Activated naive CD8-positive, alpha-beta T cell treated with anti-CD3 and anti-CD28 coated beads, Interleukin-2, amount 50 U/mL, for 16 hours (primary cell): ENCODE results near the gene GLRX.

Experiments used
- DNase-seq: peaks from one replicate; pipeline ENCODE4 v3.0.0-alpha.2; 2020; ENCODE audit warnings: low read depth, low spot score

GLRX gene

DNA sequence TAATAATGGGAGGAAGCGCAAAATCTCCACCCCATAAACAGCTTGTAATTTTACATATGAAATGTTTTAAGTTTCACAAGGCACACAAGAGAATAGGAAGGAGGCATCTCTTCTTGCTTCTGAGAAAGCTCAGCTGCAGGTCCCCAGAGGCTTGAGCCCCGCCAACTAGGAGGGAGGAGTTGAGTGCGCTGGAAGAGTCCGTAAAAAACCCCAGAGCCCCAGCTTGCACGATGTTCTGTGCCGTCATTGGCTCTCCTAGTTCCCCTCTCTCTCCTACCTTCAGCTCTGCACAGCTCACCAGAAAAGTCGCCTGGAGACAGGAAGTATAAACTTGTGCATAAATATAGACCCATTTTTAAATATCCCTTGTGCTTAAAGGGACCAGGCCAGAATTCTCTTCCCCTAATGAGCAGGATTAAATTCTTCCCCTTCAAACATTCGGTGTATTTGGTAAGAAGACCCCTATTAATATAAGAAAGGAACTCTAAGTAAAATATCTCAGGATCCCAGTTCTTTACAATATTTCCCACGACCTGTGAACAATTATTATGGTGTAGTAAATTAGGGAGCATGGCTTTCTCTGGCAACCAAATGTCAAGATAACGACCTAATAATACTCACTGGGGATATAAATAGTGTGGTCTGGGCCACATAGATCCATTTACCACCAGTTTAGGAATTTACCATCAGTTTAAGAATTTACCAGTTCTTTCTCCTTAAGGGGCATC lies 13.7 kb downstream of the GLRX start:
- DNase-seq: peak; percentile 42

GRCh38 chr5:95808013-95808685 lies 14.4 kb downstream of the GLRX start:
- no peak for DNase-seq

DNA sequence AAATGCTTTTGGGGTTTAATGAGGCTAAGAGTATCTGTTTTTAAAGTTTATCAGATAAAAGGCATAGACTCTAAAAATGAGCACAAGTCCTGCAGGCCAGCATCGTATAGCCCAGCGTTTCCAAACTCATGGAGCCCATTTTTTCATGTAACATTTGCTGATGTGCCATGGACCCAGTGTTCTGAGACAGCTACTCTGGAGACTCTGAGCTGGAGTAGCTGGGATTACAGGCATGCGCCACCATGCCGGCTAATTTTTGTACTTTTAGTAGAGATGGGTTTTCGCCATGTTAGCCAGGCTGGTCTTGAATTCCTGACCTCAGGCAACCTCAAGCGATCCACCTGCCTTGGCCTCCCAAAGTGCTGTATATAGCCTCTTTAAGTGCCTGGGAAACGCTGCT lies 15.8 kb downstream of the GLRX start:
- DNase-seq: no peak

DNA sequence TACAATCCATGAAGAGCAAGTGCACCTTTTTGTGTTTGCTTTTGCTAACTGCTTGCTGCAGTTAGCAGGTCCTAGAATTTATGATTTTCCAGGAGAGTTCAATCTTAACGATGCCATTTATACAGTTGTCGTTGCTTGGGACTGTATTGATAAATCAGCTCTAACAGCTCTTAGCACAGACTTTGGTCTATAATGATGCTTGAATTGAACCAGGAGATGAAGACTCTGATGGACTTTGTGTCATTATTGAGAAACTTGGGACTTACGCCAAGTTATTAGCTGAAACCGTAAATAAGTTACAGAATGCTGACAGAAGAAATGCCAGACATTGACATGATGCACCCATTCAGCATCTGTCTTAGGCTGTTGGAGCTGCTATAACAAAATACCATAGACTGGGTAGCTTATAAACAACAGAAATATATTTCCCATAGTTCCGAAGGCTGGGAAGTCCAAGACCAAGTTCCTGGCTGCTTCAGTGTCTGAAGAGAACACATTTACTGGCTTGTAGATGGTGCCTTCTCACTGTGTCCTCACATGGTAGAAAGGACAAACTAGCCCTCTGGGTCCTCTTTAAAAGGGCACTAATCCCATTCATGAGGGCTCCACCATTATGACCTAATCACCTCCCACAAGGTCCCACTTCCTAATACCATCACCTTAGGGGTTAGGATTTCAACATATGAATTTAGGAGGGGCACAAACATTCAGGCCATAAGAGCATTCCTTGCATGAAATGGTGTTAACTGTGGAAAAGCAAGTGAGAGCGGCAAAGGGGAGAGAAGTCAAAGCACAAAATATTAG lies 17.6 kb downstream of the GLRX start:
- no peak for DNase-seq

- DNase-seq: no peak
Observed at GRCh38 chr5:95803271-95804148, 19.0 kb downstream of the GLRX start.

DNA sequence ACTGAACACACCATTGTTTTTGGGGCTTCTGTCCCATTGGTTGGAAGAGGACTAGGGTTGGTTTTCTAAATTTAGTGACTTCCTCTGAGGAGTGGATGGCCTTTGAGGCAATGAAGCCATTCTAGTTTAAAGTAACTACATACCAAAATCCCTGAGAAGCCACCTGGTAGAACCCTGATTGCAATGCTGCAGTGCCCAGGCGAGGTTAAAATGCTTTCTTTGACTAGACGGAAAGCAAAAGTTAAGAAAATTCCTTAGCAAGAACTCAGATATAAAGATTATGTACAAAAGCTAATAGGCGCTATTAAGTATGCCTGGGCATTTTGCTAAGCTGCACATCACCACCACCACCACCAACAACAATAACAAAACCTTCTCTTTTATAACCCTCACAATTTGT lies 20.6 kb downstream of the GLRX start:
- no peak for DNase-seq

- DNase-seq: no peak
Observed at GRCh38 chr5:95801532-95801931, 21.0 kb downstream of the GLRX start.

- DNase-seq: no peak
Observed at GRCh38 chr5:95800553-95800952, 22.0 kb downstream of the GLRX start.

DNA sequence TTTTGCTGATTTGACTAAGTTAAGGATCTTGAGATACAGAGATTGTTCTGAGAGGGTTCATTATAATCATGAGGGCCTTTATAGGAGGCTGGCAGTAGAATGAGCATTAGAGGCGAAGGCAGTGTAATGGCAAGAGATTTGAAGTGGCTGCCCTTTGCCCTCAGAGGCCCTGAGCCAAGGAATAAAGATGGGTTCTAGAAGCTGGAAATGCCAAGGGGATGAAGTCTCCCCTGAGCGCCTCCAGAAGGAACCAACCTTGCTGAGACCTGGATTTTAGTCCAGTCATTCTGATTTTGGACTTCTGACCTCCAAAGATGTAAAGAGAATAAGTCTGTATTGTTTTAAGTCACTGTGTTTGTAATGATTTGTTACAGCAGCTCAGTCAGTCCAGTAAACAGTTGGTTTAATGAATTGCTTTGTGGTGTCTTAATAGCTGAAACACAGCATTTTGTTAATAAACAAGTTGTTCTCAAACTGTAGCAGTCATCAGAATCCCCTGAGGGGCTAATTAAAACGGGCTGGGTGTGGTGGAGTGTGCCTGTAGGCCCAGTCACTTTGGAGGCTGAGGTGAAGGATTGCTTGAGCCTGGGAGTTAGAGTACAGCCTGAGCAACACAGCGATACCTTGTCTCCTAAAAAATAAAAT lies 23.2 kb downstream of the GLRX start:
- no peak for DNase-seq

DNA sequence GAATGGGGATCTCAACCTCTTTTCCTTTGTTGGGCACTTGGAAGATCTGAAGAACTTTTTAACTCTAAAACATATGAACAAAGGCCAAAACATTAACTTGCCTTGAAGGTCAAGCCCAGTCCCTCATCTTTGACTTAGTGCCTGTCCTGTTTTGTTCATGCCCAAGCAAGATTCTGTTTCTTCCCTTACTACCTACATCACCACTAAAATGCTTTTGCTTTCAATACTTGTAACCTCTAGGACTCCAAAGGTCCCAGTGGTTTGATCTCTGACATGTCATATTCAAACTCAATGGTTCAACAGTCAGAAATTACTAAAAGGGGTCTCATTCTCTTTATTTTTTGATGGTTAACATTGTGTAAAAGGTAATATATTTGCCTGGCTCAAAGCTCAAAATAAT lies 24.0 kb downstream of the GLRX start:
- no peak for DNase-seq

- DNase-seq: no peak
Observed at GRCh38 chr5:95798048-95798447, 24.5 kb downstream of the GLRX start.

GRCh38 chr5:95797301-95797700 lies 25.2 kb downstream of the GLRX start:
- no peak for DNase-seq

DNA sequence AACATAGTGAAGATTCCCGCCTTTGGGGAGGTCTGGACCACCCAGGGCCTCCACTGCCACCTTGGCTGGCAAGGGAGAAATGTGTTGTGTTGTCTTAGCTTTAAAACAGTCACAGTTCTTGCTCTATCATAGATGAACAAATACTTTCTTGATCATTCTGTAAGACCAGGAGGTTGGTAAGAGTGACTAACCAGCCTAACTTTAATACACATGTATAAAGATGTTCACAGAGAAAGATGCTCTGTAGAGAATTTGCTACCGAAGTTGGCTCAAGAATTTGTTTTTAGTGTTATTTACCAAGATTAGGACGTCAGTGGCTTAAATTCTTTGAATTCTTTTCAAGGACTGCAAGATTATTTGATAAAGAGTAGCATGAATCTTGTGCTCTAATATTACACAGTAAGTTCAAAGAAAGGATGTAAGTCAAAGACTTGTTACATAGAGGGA lies 28.4 kb downstream of the GLRX start:
- DNase-seq: no peak

DNA sequence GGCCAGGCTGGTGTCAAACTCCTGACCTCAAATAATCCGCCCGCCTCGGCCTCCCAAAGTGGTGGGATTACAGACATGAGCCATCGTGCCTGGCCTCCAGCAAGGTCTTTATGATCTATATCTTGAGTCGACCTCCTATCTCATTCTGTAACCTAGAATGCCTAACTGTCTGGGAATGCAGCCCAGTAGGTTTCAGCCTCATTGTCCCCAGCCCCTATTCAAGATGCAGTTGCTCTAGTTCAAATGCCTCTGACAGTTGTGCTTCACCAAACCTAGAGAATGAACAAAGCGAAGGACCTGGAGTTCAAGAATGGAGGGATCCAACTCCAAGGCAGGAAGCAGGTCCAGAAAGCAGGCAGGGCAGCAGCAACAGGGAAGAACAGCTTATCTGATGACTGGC lies 30.8 kb downstream of the GLRX start:
- DNase-seq: no peak

DNA sequence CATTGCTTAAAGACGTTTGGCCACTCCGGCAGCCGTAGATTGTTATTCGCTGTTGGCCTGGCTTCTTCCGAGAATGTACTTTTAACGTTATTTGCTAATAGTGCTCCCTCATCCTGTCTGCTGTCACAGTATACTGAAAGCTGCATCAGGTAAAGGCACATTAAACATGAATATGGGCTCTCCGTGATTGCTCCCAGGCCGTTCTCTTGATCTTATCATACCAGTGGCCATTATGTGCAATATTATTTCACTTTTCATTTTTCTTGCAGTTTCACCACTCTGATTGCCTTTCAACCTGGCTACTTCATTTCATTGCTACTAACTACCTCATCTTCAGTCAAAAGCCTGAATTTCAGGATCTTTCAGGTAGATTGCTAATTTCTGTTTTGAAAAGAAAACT lies 34.0 kb downstream of the GLRX start:
- DNase-seq: no peak

GRCh38 chr5:95786821-95787418 lies 35.6 kb downstream of the GLRX start:
- DNase-seq: no peak

GRCh38 chr5:95784514-95785302 lies 37.8 kb downstream of the GLRX start:
- DNase-seq: no peak

DNA sequence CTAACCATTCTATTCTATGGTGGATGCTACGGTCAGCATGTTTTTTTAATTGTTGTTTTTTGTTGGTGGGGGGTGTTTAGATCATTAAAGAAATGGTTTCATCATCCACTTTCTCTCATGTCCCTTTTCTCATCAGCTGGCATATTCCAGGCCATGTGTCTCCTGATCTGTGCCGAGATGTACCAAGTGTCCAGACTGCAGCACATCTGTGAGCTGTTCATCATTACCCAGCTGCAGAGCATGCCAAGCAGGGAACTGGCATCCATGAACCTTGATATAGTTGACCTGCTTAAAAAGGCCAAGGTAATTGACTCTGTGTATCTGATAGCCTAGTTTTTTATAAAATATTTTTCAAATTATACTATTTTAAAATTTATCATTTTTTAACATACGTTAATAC lies 38.9 kb downstream of the GLRX start:
- DNase-seq: no peak

DNA sequence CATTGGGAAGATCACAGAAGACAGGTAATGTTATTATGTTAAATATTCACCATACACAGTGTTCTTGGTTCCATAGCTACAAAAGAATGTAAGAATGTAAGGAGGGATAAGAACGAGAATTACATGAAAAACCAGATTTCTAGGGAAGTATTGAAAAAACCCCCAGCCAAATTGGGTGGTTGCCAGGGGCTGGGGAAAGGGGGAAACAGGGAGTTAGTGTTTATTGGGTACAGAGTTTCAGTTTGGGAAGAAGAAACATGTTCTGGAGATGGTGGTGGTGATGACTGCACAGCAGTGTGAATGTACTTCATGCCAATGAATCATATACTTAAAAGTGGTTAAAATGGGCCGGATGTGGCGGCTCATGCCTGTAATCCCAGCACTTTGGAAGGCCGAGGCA lies 40.3 kb downstream of the GLRX start:
- no peak for DNase-seq

GRCh38 chr5:95781101-95781583 lies 41.4 kb downstream of the GLRX start:
- peak; percentile 41 for DNase-seq
